Spleen (tissue), 11 donors: ENCODE measurements around the gene PUM2. TPM values are rescaled to one million over a fixed set of nuclear protein-coding genes. Genes with fewer than 3 reads are reported as not detected.
A peak's percentile ranks its signal among the peaks of the same experiment; 100 is the strongest.

Experiments used
- DNase-seq: peaks from one replicate; pipeline ENCODE4 v3.0.0-alpha.2; 2020
- H3K27ac ChIP-seq, 8 donors: fragments of 200-600 bp; sonication (generic) in 7 of 8; 1 replicate in 4 of 8; 2 replicates in 4 of 8; pipeline versions ENCODE4 v1.5.0 to v1.8.0; 2016 to 2021; ENCODE audit warnings: inconsistent platforms in 4 of 8, mild to moderate bottlenecking in 4 of 8, moderate library complexity in 1 of 8
- H3K27me3 ChIP-seq, 7 donors: fragments of 200-600 bp; sonication (generic) in 6 of 7; replicated peaks in 1 of 7; 1 replicate in 4 of 7; 2 replicates in 3 of 7; pipeline versions ENCODE4 v1.5.0 to v1.8.0; 2016 to 2021; ENCODE audit warnings: inconsistent platforms in 3 of 7, mild to moderate bottlenecking in 1 of 7
- H3K36me3 ChIP-seq, 6 donors: fragments of 200-600 bp; sonication (generic) in 5 of 6; 1 replicate in 4 of 6; 2 replicates in 2 of 6; pipeline versions ENCODE4 v1.5.0 to v1.8.0; 2016 to 2021; ENCODE audit warnings: inconsistent platforms in 2 of 6
- H3K4me1 ChIP-seq, 6 donors: fragments of 200-600 bp; sonication (generic) in 5 of 6; 1 replicate in 3 of 6; 2 replicates in 3 of 6; pipeline versions ENCODE4 v1.5.0 to v1.8.0; 2016 to 2021; ENCODE audit warnings: inconsistent platforms in 3 of 6
- H3K4me3 ChIP-seq, 8 donors: fragments of 200-600 bp; sonication (generic) in 7 of 8; 1 replicate in 4 of 8; 2 replicates in 4 of 8; pipeline versions ENCODE4 v1.5.0 to v1.8.0; 2016 to 2021; ENCODE audit warnings: inconsistent platforms in 4 of 8, mild to moderate bottlenecking in 4 of 8, moderate library complexity in 2 of 8
- H3K9me3 ChIP-seq, 8 donors: fragments of 200-600 bp; sonication (generic) in 7 of 8; 1 replicate in 4 of 8; 2 replicates in 4 of 8; pipeline versions ENCODE4 v1.5.0 to v1.8.0; 2016 to 2021; ENCODE audit warnings: inconsistent platforms in 4 of 8
- POLR2A ChIP-seq, 3 donors: fragments of 450-650 bp; IDR thresholded peaks; one replicate each; pipeline ENCODE4 v1.5.1; 2017; ENCODE audit warnings: antibody characterized with exemption in 3 of 3, mild to moderate bottlenecking in 1 of 3
- POLR2AphosphoS5 ChIP-seq, 3 donors: sonication (generic); formaldehyde crosslinking; IDR thresholded peaks; one replicate each; pipeline ENCODE4 v1.5.1; 2017; ENCODE audit warnings: antibody characterized with exemption in 3 of 3
- WGBS, 5 donors: extraction: QIAGEN DNeasy Blood & Tissue Kit in 3 of 5; methylation state at CpG; one replicate each; pipeline versions ENCODE4 v1.1.5 to v1.1.7; 2013 to 2018; 5-methylcytosine and 5-hydroxymethylcytosine counted together
- intact Hi-C: fragments of 100-400 bp; cut with DNase I; formaldehyde crosslinking; loops from one replicate; pipeline ENCODE4 v1.15.0; 2023; ENCODE audit warnings: low total_unique reads
- polyA plus RNA-seq, 3 donors: library from polyadenylated mRNA; stranded (reverse); fragments of 200-250 nt; gene quantifications; one replicate each; pipeline ENCODE4 v1.2.1, GENCODE V29; 2013
- total RNA-seq, 7 donors: library from RNA; depleted of rRNA in 3 of 7; stranded (reverse); fragments of >200 nt in 3 of 7; fragmentation: NEBNext Ultra II Directional in 4 of 7; extraction: Animal tissue kit (Norgen Biotek cat#: 25700) in 4 of 7; gene quantifications; one replicate each; pipeline versions ENCODE4 v1.1.0 to v1.2.1, GENCODE V29; 2016 to 2021
- TF ChIP-seq, protein P1 (sequence below), 11 experiments: fragments of 200-600 bp in 7 of 11; fragments of 450-650 bp in 4 of 11; sonication (generic) in 4 of 11; IDR thresholded peaks in 8 of 11; conservative IDR thresholded peaks in 3 of 11; 1 replicate in 7 of 11; 2 replicates in 4 of 11; pipeline versions ENCODE4 v1.4.0 to v1.8.0; 2016 to 2021; ENCODE audit warnings: antibody characterized with exemption in 11 of 11, inconsistent platforms in 4 of 11, mild to moderate bottlenecking in 1 of 11
- donor health status: healthy with polysubstance abuse.
- donor health status: DM: no; HTN: no; CAD: no; lungs with moderate emphysema.
- donor health status: DM: no; HTN: no; CAD: no.
- donor health status: Bipolar disorder and iron deficiency.
- donor health status: healthy.
- donor health status: DM: no; HTN: no; CAD: no.
- donor health status: DM: yes; HTN: yes; CAD: no.

Gene PUM2
- total and polyA plus RNA-seq, 10 donors, result 29.2 to 137 (median 91.0) TPM

DNA sequence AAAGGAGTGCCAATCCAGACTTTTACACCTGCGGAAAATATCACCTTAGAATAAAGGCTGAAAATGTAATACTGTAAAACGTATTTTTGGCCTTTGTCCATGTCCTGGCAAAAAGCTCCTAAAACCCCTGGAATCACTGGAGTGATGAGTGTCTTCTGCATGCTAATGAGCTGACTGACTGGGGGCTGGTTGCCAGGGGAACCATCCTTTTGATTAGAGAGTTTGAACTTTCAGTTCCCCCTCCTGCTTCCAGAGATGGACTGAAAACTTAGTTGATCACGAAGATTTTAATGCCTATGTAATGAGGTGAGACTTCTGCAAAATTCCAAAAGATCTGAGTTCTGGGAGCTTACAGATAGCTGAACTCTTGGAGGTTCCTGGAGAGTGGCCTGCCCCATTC lies 20.5 kb downstream of the PUM2 start:
- Histone ChIP-seq H3K4me1 (peaks cover 24 to 84% (median 48%) of the 10 kb centered on the region in 6 donors), H3K27ac (peak overlapping the region in 2 of 8 donors; percentile 6 to 29), H3K36me3 (peaks cover 0 to 31% (median 12%) of the 10 kb centered on the region in 6 donors), H3K4me3 (no peak overlapping the region), H3K9me3 (peaks cover 0 to 18% (median 9%) of the 10 kb centered on the region in 8 donors), H3K27me3 (no peaks in the 10 kb centered on the region)
- no peak for DNase-seq
- WGBS, 5 donors, result 77 to 87% (median 81%) methylated on average over 3 of the region's 3 CpGs
- TF ChIP-seq POLR2A (IDR thresholded peaks at IDR 0.05), result no peak
- no peak for TF ChIP-seq POLR2AphosphoS5 (IDR thresholded peaks at IDR 0.05)
- TF ChIP-seq, protein P1, sequence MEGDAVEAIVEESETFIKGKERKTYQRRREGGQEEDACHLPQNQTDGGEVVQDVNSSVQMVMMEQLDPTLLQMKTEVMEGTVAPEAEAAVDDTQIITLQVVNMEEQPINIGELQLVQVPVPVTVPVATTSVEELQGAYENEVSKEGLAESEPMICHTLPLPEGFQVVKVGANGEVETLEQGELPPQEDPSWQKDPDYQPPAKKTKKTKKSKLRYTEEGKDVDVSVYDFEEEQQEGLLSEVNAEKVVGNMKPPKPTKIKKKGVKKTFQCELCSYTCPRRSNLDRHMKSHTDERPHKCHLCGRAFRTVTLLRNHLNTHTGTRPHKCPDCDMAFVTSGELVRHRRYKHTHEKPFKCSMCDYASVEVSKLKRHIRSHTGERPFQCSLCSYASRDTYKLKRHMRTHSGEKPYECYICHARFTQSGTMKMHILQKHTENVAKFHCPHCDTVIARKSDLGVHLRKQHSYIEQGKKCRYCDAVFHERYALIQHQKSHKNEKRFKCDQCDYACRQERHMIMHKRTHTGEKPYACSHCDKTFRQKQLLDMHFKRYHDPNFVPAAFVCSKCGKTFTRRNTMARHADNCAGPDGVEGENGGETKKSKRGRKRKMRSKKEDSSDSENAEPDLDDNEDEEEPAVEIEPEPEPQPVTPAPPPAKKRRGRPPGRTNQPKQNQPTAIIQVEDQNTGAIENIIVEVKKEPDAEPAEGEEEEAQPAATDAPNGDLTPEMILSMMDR (IDR thresholded peaks at IDR 0.05 in 8 of 11, conservative IDR thresholded peaks at IDR 0.05 in 3 of 11), result no peak
- intact Hi-C loops, result no loop called here

DNA sequence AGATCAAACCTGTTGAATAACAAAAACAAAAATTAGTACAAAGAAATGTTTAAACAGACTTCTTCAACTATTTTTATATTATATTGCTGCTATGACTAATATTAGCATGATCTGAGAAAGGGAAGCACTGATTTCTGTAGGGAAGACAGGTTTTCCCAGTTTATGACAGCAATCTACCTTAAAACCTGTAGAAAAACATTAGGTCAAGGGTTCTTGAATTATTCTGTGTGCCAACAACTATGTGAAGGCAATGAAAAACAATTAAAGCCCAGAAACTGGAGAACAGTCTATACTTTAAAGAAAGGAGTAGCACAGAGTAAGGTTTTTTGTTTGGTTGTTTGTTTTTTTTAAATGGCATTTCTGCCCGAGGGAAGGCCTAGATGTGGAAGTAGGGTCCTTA lies 23.3 kb downstream of the PUM2 start:
- Histone ChIP-seq H3K9me3 (peaks cover 0 to 18% (median 9%) of the 10 kb centered on the region in 8 donors), H3K27me3 (no peaks in the 10 kb centered on the region), H3K36me3 (peaks cover 0 to 53% (median 22%) of the 10 kb centered on the region in 6 donors), H3K4me3 (no peak overlapping the region), H3K4me1 (peaks cover 9 to 83% (median 39%) of the 10 kb centered on the region in 6 donors), H3K27ac (no peak overlapping the region)
- no peak for DNase-seq
- TF ChIP-seq POLR2AphosphoS5 (IDR thresholded peaks at IDR 0.05) (no peak), POLR2A (IDR thresholded peaks at IDR 0.05) (no peak)
- TF ChIP-seq, protein P1 (IDR thresholded peaks at IDR 0.05 in 8 of 11, conservative IDR thresholded peaks at IDR 0.05 in 3 of 11), result no peak
- intact Hi-C loops, result no loop called here
- 51 to 77% (median 60%) methylated on average over 1 of the region's 1 CpG for WGBS, 5 donors

DNA sequence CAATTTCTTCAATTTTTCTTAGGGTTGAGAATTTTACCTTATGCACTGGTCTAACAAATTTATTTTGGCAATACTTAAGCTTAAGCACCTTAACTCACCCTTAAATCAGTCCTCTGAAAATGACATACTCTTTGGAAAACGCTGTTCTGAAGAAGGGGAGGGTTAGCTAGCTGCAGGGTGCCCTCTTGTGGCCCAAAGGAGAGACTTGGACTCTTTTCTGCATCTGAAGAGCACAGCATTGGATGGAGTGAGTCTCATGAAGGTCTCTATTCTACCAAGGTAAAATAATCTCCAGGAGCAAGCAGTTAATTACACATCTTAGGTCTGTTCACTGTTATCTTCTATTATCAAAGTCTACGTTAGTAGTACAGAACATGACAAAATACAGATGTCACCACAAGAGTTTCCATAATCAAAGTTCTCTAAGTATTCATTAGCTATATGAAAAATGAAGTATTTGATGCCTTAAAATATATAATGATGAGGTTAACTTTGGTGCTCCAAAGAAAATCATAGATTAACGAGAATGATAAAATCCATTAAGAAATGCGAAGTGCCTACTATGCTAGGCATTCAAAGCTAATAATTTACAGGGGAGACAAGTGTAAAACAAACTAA lies 24.4 kb downstream of the PUM2 start:
- Histone ChIP-seq H3K27me3 (no peaks in the 10 kb centered on the region), H3K36me3 (peaks cover 3 to 64% (median 27%) of the 10 kb centered on the region in 6 donors), H3K27ac (no peak overlapping the region), H3K9me3 (peaks cover 0 to 11% (median 8%) of the 10 kb centered on the region in 8 donors), H3K4me1 (peaks cover 9 to 93% (median 40%) of the 10 kb centered on the region in 6 donors), H3K4me3 (no peak overlapping the region)
- intact Hi-C loops, result no loop called here
- DNase-seq, result no peak
- WGBS, 5 donors, result 61 to 71% (median 68%) methylated on average over 4 of the region's 4 CpGs
- no peak for TF ChIP-seq POLR2AphosphoS5 (IDR thresholded peaks at IDR 0.05)
- TF ChIP-seq, protein P1 (IDR thresholded peaks at IDR 0.05 in 8 of 11, conservative IDR thresholded peaks at IDR 0.05 in 3 of 11), result peak in 10 of 11 experiments; percentile 22 to 70 (median 56)
- TF ChIP-seq POLR2A (IDR thresholded peaks at IDR 0.05), result no peak

DNA sequence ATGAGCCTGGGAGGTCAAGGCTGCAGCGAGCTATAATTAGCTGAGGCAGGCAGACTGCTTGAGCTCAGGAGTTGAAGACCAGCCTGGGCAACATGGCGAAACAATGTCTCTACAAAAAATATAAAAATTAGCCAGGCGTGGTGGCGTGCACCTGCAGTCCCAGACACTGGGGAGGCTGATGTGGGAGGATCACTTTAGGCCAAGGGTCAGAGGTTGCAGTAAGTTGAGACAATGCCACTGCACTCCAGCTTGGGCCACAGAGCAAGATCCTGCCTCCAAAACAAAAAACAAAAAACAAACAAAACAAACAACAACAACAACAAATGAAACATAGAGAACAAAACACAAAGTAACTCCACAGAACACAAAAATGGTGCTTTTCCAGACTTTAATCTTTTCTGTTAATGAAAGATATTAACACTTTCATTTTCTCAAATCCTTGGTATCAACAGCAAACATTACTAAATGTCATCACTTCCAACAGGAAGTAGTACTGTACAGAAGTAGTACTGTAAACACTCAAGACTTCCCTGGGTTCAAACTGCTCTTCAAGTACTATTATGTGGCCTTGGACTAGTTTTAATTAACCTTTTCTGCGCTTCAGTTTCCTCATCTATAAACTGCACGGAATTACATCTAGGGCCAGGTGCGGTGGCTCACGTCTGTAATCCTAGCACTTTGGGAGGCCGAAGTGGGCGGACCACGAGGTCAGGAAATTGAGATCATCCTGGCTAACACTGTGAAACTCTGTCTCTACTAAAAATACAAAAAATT lies 27.9 kb downstream of the PUM2 start:
- no peaks in the 10 kb centered on the region for H3K27me3 ChIP-seq
- peaks cover 3 to 94% (median 35%) of the 10 kb centered on the region in 6 donors for H3K36me3 ChIP-seq
- H3K27ac ChIP-seq, result peak overlapping the region in 4 of 8 donors; percentile 14 to 47 (median 27)
- peaks cover 2 to 96% (median 35%) of the 10 kb centered on the region in 6 donors for H3K4me1 ChIP-seq
- no peak for DNase-seq
- intact Hi-C loops, result no loop called here
- TF ChIP-seq, protein P1 (IDR thresholded peaks at IDR 0.05 in 8 of 11, conservative IDR thresholded peaks at IDR 0.05 in 3 of 11), result no peak
- TF ChIP-seq POLR2AphosphoS5 (IDR thresholded peaks at IDR 0.05) (no peak), POLR2A (IDR thresholded peaks at IDR 0.05) (no peak)
- H3K4me3 ChIP-seq, result no peak overlapping the region
- WGBS, 5 donors, result 83 to 87% (median 86%) methylated on average over 11 of the region's 11 CpGs
- H3K9me3 ChIP-seq, result no peaks in the 10 kb centered on the region
